Mesenchymal stem cell (in vitro differentiated cells and primary cell): Measurements from ENCODE around the gene HS3ST2.
"Not testable (repeated sequence)": the region's sequence is repeated elsewhere in the genome, so short reads cannot be mapped to it uniquely, and the experiment has no call there.

Experiments used
- DNase-seq: peaks from one replicate; pipeline ENCODE4 v3.0.0-alpha.2; 2013
- H2AFZ ChIP-seq: one replicate; pipeline ENCODE4 v1.6.1; 2013; ENCODE audit warnings: low read depth, mild to moderate bottlenecking, control low read depth, inconsistent platforms, low read length, moderate library complexity
- H2AK5ac ChIP-seq: 2 replicates; pipeline ENCODE4 v1.6.1; 2013; ENCODE audit warnings: low read length, moderate library complexity, mild to moderate bottlenecking, inconsistent platforms; ENCODE audit not compliant: severe bottlenecking
- H2BK120ac ChIP-seq: one replicate; pipeline ENCODE4 v1.6.1; 2013; ENCODE audit warnings: low read depth, mild to moderate bottlenecking, inconsistent platforms, low read length, moderate library complexity
- H2BK12ac ChIP-seq, 2 experiments: one replicate each; pipeline ENCODE4 v1.6.1; 2013; ENCODE audit warnings: inconsistent platforms in 2 of 2, low read length in 2 of 2, mild to moderate bottlenecking in 2 of 2, moderate library complexity in 2 of 2, control low read depth in 1 of 2
- H2BK15ac ChIP-seq: one replicate; pipeline ENCODE4 v1.6.1; 2013; ENCODE audit warnings: mild to moderate bottlenecking, low read depth, inconsistent platforms; ENCODE audit not compliant: poor library complexity, severe bottlenecking
- H2BK5ac ChIP-seq: 2 replicates; pipeline ENCODE4 v1.6.1; 2013; ENCODE audit warnings: low read depth, mild to moderate bottlenecking, low read length, control low read depth, inconsistent platforms; ENCODE audit not compliant: poor library complexity, severe bottlenecking
- H3K14ac ChIP-seq, 2 experiments: one replicate each; pipeline ENCODE4 v1.6.1; 2013; ENCODE audit warnings: inconsistent platforms in 2 of 2, low read length in 2 of 2, control low read depth in 1 of 2, mild to moderate bottlenecking in 1 of 2, moderate library complexity in 1 of 2
- H3K18ac ChIP-seq, 2 experiments: one replicate each; pipeline ENCODE4 v1.6.1; 2013; ENCODE audit warnings: inconsistent platforms in 2 of 2, low read length in 2 of 2, control low read depth in 1 of 2, low read depth in 1 of 2, mild to moderate bottlenecking in 1 of 2
- H3K23ac ChIP-seq, 2 experiments: one replicate each; pipeline ENCODE4 v1.6.1; 2013; ENCODE audit warnings: inconsistent platforms in 2 of 2, low read length in 2 of 2, mild to moderate bottlenecking in 2 of 2, moderate library complexity in 2 of 2, control low read depth in 1 of 2
- H3K27ac ChIP-seq: 2 replicates; pipeline ENCODE4 v1.5.1; 2013; ENCODE audit warnings: mild to moderate bottlenecking, moderate library complexity, low read length, control low read depth, inconsistent platforms; ENCODE audit not compliant: poor library complexity, severe bottlenecking
- H3K27me3 ChIP-seq, 2 experiments: 2 replicates each; pipeline versions ENCODE4 v1.6.1 to v1.7.0; 2013; ENCODE audit warnings: low read length in 2 of 2, mild to moderate bottlenecking in 2 of 2, moderate library complexity in 2 of 2, control low read depth in 1 of 2, inconsistent platforms in 1 of 2; ENCODE audit not compliant: control insufficient read depth in 1 of 2, insufficient read depth in 1 of 2
- H3K36me3 ChIP-seq, 2 experiments: 2 replicates each; pipeline versions ENCODE4 v1.6.1 to v1.7.0; 2013; ENCODE audit warnings: low read length in 2 of 2, control low read depth in 1 of 2, inconsistent platforms in 1 of 2, low read depth in 1 of 2, mild to moderate bottlenecking in 1 of 2; ENCODE audit not compliant: insufficient read depth in 2 of 2, control insufficient read depth in 1 of 2
- H3K4ac ChIP-seq, 2 experiments: one replicate each; pipeline ENCODE4 v1.6.1; 2013; ENCODE audit warnings: inconsistent platforms in 2 of 2, low read length in 2 of 2, mild to moderate bottlenecking in 2 of 2, moderate library complexity in 2 of 2, control low read depth in 1 of 2, low read depth in 1 of 2
- H3K4me1 ChIP-seq: 2 replicates; pipeline ENCODE4 v1.6.1; 2013; ENCODE audit warnings: low read depth, low read length, control low read depth; ENCODE audit not compliant: control insufficient read depth, insufficient read depth
- H3K4me2 ChIP-seq: 2 replicates; pipeline ENCODE4 v1.6.1; 2013; ENCODE audit warnings: low read length, mild to moderate bottlenecking, inconsistent platforms; ENCODE audit not compliant: poor library complexity, severe bottlenecking
- H3K4me3 ChIP-seq, 2 experiments: 2 replicates each; pipeline versions ENCODE4 v1.5.1 to v1.7.0; 2013; ENCODE audit warnings: low read length in 2 of 2, mild to moderate bottlenecking in 2 of 2, control low read depth in 1 of 2, low read depth in 1 of 2; ENCODE audit not compliant: insufficient read depth in 1 of 2
- H3K79me1 ChIP-seq: replicated peaks from 2 replicates; pipeline ENCODE4 v1.6.1; 2013; ENCODE audit warnings: mild to moderate bottlenecking, control low read depth, low read length, inconsistent platforms; ENCODE audit not compliant: poor library complexity, severe bottlenecking
- H3K9ac ChIP-seq: 2 replicates; pipeline ENCODE4 v1.7.0; 2013; ENCODE audit warnings: mild to moderate bottlenecking, low read length, moderate library complexity
- H3K9me3 ChIP-seq: 2 replicates; pipeline ENCODE4 v1.7.0; 2013; ENCODE audit warnings: mild to moderate bottlenecking, low read length; ENCODE audit not compliant: control insufficient read depth
- H4K8ac ChIP-seq: one replicate; pipeline ENCODE4 v1.6.1; 2013; ENCODE audit warnings: inconsistent platforms, mild to moderate bottlenecking, low read length, moderate library complexity
- H4K91ac ChIP-seq: one replicate; pipeline ENCODE4 v1.6.1; 2013; ENCODE audit warnings: mild to moderate bottlenecking, low read length, inconsistent platforms
- WGBS: methylation state at CpG from one replicate; pipeline ENCODE4 v1.1.7; 2013; ENCODE audit warnings: mixed read lengths; 5-methylcytosine and 5-hydroxymethylcytosine counted together

Gene HS3ST2

DNA sequence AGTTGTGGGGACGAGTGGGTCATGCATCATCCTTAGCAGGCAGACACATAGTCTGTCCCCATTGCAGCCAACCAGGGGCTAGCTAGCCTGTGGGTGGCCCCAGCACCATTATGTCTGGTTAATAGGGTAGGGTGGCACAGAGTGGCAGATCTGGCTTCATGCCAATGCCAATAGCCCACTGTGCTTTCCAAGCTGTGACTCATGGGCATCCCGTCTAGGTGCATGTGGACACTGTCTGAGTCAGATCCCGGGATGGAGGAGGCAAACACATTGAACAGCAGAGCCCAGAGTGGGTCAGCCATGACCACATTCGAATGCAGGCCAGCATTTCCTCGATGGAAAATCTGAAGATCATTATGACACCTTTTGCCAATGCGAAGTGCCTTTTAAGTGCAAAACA, 2.5 kb downstream of the HS3ST2 start:
- Histone ChIP-seq H3K23ac (no peak overlapping the region), H3K4me2 (no peak overlapping the region), H3K79me1 (no peaks in the 10 kb centered on the region), H3K4me1 (peaks cover 16% of the 10 kb centered on the region), H2AK5ac (no peak overlapping the region), H2BK12ac (no peak overlapping the region), H3K27me3 (peaks cover 47 to 64% of the 10 kb centered on the region in 2 experiments), H4K91ac (no peak overlapping the region), H2BK120ac (no peak overlapping the region), H4K8ac (no peak overlapping the region), H2AFZ (no peak overlapping the region), H3K9me3 (no peaks in the 10 kb centered on the region), H3K36me3 (no peaks in the 10 kb centered on the region), H3K4ac (no peak overlapping the region), H2BK5ac (no peak overlapping the region), H3K27ac (no peak overlapping the region), H2BK15ac (no peak overlapping the region), H3K14ac (no peak overlapping the region), H3K18ac (no peak overlapping the region), H3K4me3 (no peak overlapping the region), H3K9ac (no peak overlapping the region)
- WGBS: 82% methylated on average over 6 of the region's 6 CpGs
- no peak for DNase-seq

DNA sequence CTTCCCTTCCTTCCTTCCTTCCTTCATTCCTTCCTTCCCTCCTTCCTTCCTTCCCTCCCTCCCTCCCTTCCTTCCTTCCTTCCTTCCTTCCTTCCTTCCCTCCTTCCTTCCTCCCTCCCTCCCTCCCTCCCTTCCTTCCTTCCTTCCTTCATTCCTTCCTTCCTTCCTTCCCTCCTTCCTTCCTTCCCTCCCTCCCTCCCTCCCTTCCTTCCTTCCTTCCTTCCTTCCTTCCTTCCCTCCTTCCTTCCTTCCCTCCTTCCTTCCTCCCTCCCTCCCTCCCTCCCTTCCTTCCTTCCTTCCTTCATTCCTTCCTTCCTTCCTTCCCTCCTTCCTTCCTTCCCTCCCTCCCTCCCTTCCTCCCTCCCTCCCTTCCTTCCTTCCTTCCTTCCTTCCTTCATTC, 4.8 kb downstream of the HS3ST2 start:
- H3K4me1 ChIP-seq: peaks cover 10% of the 10 kb centered on the region
- H2AFZ ChIP-seq, H2BK15ac ChIP-seq, H2AK5ac ChIP-seq, H3K9me3 ChIP-seq, H3K14ac ChIP-seq, H2BK12ac ChIP-seq, H3K27ac ChIP-seq, H3K4me3 ChIP-seq, H3K79me1 ChIP-seq, H3K23ac ChIP-seq, H3K36me3 ChIP-seq, H2BK120ac ChIP-seq, H3K18ac ChIP-seq, H3K4ac ChIP-seq, H4K8ac ChIP-seq, H3K9ac ChIP-seq, H3K4me2 ChIP-seq, H4K91ac ChIP-seq, H2BK5ac ChIP-seq, DNase-seq: not testable (repeated sequence)
- H3K27me3 ChIP-seq: peaks cover 26 to 42% of the 10 kb centered on the region in 2 experiments

DNA sequence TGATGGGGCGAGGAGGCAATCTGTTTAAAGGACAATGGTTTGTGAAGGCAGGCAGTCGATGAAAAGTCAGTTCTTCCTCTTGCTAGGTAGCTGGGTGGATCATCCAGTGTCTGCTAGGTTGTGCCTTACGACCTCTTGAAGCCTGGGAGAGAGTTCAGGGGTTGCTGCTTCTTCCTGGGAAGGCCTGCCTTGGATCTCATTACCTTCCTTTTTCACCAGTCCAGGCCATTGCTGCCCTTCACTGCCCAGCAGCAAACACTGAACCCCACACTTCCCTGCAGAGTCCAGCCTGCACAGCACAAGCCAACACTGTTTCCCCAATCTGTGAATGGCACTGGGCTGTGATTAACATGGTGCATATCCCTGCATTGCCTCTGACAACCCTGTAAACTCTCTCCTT, 24.7 kb downstream of the HS3ST2 start:
- WGBS: 58% methylated on average over 3 of the region's 3 CpGs
- no peak overlapping the region for H3K18ac ChIP-seq
- no peak overlapping the region for H3K23ac ChIP-seq

DNA sequence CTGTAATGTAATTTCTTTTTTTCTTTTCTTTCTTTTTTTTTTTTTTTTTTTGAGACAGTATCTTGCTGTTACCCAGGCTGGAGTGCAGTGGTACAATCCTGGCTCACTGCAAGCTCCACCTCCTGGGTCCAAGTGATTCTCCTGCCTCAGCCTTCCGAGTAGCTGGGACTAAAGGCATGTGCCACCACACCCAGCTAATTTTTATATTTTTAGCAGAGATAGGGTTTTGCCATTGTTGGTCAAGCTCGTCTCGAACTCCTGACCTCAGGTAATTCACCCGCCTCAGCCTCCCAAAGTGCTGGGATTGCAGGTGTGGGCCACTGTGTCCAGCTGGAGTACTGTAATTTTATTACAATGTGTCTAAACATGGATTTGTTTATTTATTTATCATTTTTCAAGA, 28.1 kb downstream of the HS3ST2 start:
- not testable (repeated sequence) for H2BK120ac ChIP-seq, H3K27ac ChIP-seq, H3K18ac ChIP-seq, H2AK5ac ChIP-seq, H4K8ac ChIP-seq, H3K4me2 ChIP-seq, H4K91ac ChIP-seq, DNase-seq, H3K9ac ChIP-seq, H3K14ac ChIP-seq, H3K4ac ChIP-seq, H3K79me1 ChIP-seq, H3K9me3 ChIP-seq, H2BK5ac ChIP-seq, H3K4me3 ChIP-seq, H2AFZ ChIP-seq, H3K36me3 ChIP-seq, H2BK15ac ChIP-seq, H3K23ac ChIP-seq, H2BK12ac ChIP-seq, H3K4me1 ChIP-seq
- WGBS: 86% methylated on average over 3 of the region's 4 CpGs
- peaks cover 0 to 18% of the 10 kb centered on the region in 2 experiments for H3K27me3 ChIP-seq

More for the DNA sequence above, 24.7 kb downstream of the HS3ST2 start:
- Histone ChIP-seq H3K14ac (no peak overlapping the region), H4K8ac (no peak overlapping the region), H2BK5ac (no peak overlapping the region), H2BK15ac (no peak overlapping the region), H3K36me3 (no peaks in the 10 kb centered on the region), H3K27me3 (peaks cover 0 to 24% of the 10 kb centered on the region in 2 experiments), H2AK5ac (no peak overlapping the region), H3K79me1 (no peaks in the 10 kb centered on the region), H3K9me3 (no peaks in the 10 kb centered on the region), H4K91ac (no peak overlapping the region), H3K4me1 (no peaks in the 10 kb centered on the region), H3K27ac (no peak overlapping the region), H2BK120ac (no peak overlapping the region), H3K4ac (no peak overlapping the region), H3K4me3 (no peak overlapping the region), H2BK12ac (no peak overlapping the region), H3K9ac (no peak overlapping the region), H3K4me2 (peak overlapping the region; percentile 21), H2AFZ (no peak overlapping the region)
- no peak for DNase-seq
